ENCODE data around the gene CNTN5.
"Not testable (repeated sequence)": the region's sequence is repeated elsewhere in the genome, so short reads cannot be mapped to it uniquely, and the experiment has no call there.

CNTN5 gene

GRCh38 chr11:99080154-99080553, 59.4 kb downstream of the CNTN5 start:
- H3K27ac ChIP-seq (ENCODE audit: low read length), result no peak overlapping the region
- no peaks in the 10 kb centered on the region for H3K4me1 ChIP-seq (ENCODE audit: control insufficient read depth, low read depth, low read length)
- no peak overlapping the region for H3K4me3 ChIP-seq (ENCODE audit: low read length)
- H3K9me3 ChIP-seq (ENCODE audit: control insufficient read depth, low read depth, low read length), result no peaks in the 10 kb centered on the region
- H3K27me3 ChIP-seq (ENCODE audit: control insufficient read depth, insufficient read depth, low read length), result no peaks in the 10 kb centered on the region
- H3K9ac ChIP-seq (ENCODE audit: low read length), result no peak overlapping the region
- H3K36me3 ChIP-seq (ENCODE audit: control insufficient read depth, low read depth, low read length), result no peaks in the 10 kb centered on the region

- no peak overlapping the region for H3K27ac ChIP-seq (ENCODE audit: low read length)
- H3K4me3 ChIP-seq (ENCODE audit: low read length), result no peak overlapping the region
- H3K36me3 ChIP-seq (ENCODE audit: control insufficient read depth, low read depth, low read length), result no peaks in the 10 kb centered on the region
- no peak overlapping the region for H3K9ac ChIP-seq (ENCODE audit: low read length)
- H3K4me1 ChIP-seq (ENCODE audit: control insufficient read depth, low read depth, low read length), result no peaks in the 10 kb centered on the region
- no peaks in the 10 kb centered on the region for H3K9me3 ChIP-seq (ENCODE audit: control insufficient read depth, low read depth, low read length)
- no peaks in the 10 kb centered on the region for H3K27me3 ChIP-seq (ENCODE audit: control insufficient read depth, insufficient read depth, low read length)
Measured at GRCh38 chr11:99098258-99098657, 77.5 kb downstream of the CNTN5 start.

GRCh38 chr11:99098751-99099150, 78.0 kb downstream of the CNTN5 start:
- Histone ChIP-seq H3K4me1 (ENCODE audit: control insufficient read depth, low read depth, low read length) (no peaks in the 10 kb centered on the region), H3K4me3 (ENCODE audit: low read length) (no peak overlapping the region), H3K9ac (ENCODE audit: low read length) (no peak overlapping the region), H3K27ac (ENCODE audit: low read length) (no peak overlapping the region), H3K27me3 (ENCODE audit: control insufficient read depth, insufficient read depth, low read length) (no peaks in the 10 kb centered on the region), H3K9me3 (ENCODE audit: control insufficient read depth, low read depth, low read length) (no peaks in the 10 kb centered on the region), H3K36me3 (ENCODE audit: control insufficient read depth, low read depth, low read length) (no peaks in the 10 kb centered on the region)

DNA sequence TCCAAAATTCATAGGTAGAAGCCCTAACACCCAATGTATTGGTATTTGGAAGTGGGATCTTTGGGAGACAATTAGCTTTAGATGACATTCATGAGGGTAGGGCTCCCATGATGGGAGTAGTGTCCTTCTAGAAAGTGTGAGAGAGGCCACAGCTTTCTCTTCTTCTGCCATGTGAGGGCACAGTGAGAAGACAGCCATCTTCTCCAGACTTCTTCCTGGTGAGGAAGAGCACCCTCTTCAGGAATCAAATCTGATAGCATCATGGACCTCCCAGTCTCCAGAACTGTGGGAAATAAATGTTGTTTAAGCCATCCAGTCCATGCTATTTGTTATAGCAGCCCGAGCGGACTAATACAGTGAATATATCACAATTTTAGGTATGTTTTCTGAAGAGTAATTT, 96.9 kb downstream of the CNTN5 start:
- H3K9ac ChIP-seq (ENCODE audit: low read length), result no peak overlapping the region
- H3K36me3 ChIP-seq (ENCODE audit: control insufficient read depth, low read depth, low read length), result no peaks in the 10 kb centered on the region
- no peak overlapping the region for H3K27ac ChIP-seq (ENCODE audit: low read length)
- no peak overlapping the region for H3K4me3 ChIP-seq (ENCODE audit: low read length)
- no peaks in the 10 kb centered on the region for H3K4me1 ChIP-seq (ENCODE audit: control insufficient read depth, low read depth, low read length)
- H3K9me3 ChIP-seq (ENCODE audit: control insufficient read depth, low read depth, low read length), result no peaks in the 10 kb centered on the region
- H3K27me3 ChIP-seq (ENCODE audit: control insufficient read depth, insufficient read depth, low read length), result no peaks in the 10 kb centered on the region

DNA sequence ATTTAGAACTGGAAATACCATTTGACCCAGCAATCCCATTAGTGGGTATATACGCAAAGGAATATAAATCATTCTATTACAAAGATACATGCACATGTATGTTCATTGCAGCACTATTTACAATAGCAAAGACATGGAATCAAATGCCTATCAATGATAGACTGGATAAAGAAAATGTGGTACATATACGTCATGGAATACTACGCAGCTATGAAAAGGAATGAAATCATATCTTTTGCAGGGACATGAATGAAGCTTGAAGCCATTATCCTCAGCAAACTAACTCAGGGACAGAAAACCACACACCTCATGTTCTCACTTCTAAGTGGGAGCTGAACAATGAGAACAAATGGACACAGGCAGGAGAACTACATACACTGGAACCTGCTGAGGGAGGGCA, 113.1 kb downstream of the CNTN5 start:
- not testable (repeated sequence) for H3K27ac ChIP-seq (ENCODE audit: low read length); H3K4me1 ChIP-seq (ENCODE audit: control insufficient read depth, low read depth, low read length)

GRCh38 chr11:99135508-99135907, 114.8 kb downstream of the CNTN5 start:
- Histone ChIP-seq H3K4me3 (ENCODE audit: low read length) (no peak overlapping the region), H3K27ac (ENCODE audit: low read length) (no peak overlapping the region), H3K9ac (ENCODE audit: low read length) (no peak overlapping the region), H3K27me3 (ENCODE audit: control insufficient read depth, insufficient read depth, low read length) (no peaks in the 10 kb centered on the region), H3K9me3 (ENCODE audit: control insufficient read depth, low read depth, low read length) (no peaks in the 10 kb centered on the region), H3K4me1 (ENCODE audit: control insufficient read depth, low read depth, low read length) (no peaks in the 10 kb centered on the region), H3K36me3 (ENCODE audit: control insufficient read depth, low read depth, low read length) (no peaks in the 10 kb centered on the region)

More for the DNA sequence above, 113.1 kb downstream of the CNTN5 start:
- H3K9me3 ChIP-seq (ENCODE audit: control insufficient read depth, low read depth, low read length); H3K9ac ChIP-seq (ENCODE audit: low read length); H3K27me3 ChIP-seq (ENCODE audit: control insufficient read depth, insufficient read depth, low read length); H3K4me3 ChIP-seq (ENCODE audit: low read length); H3K36me3 ChIP-seq (ENCODE audit: control insufficient read depth, low read depth, low read length): not testable (repeated sequence)

DNA sequence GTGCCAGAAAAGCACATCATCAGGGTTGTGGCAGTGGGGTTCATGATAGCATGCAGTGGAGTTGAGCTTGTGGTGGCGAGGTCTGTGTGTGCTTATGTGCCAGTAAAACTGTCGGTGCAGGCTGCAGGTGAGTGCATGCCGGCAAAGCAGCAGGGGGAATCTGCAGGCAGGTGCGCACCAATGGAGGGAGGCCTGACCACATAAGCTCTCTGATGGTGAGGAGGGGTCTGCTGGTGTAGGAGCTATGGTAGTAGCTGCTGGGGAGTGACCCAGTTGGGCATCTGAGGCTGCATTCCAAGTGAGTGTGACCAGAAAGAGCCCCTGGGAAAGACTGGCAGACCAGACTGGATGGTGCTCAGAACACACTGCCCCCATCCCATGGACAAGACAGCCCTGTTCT, 121.5 kb downstream of the CNTN5 start:
- Histone ChIP-seq H3K36me3 (ENCODE audit: control insufficient read depth, low read depth, low read length) (no peaks in the 10 kb centered on the region), H3K27me3 (ENCODE audit: control insufficient read depth, insufficient read depth, low read length) (no peaks in the 10 kb centered on the region), H3K27ac (ENCODE audit: low read length) (no peak overlapping the region), H3K4me3 (ENCODE audit: low read length) (no peak overlapping the region), H3K4me1 (ENCODE audit: control insufficient read depth, low read depth, low read length) (no peaks in the 10 kb centered on the region), H3K9ac (ENCODE audit: low read length) (no peak overlapping the region), H3K9me3 (ENCODE audit: control insufficient read depth, low read depth, low read length) (no peaks in the 10 kb centered on the region)

- no peaks in the 10 kb centered on the region for H3K27me3 ChIP-seq (ENCODE audit: control insufficient read depth, insufficient read depth, low read length)
- H3K27ac ChIP-seq (ENCODE audit: low read length), result no peak overlapping the region
- H3K4me3 ChIP-seq (ENCODE audit: low read length), result no peak overlapping the region
- H3K4me1 ChIP-seq (ENCODE audit: control insufficient read depth, low read depth, low read length), result no peaks in the 10 kb centered on the region
- no peaks in the 10 kb centered on the region for H3K9me3 ChIP-seq (ENCODE audit: control insufficient read depth, low read depth, low read length)
- H3K36me3 ChIP-seq (ENCODE audit: control insufficient read depth, low read depth, low read length), result no peaks in the 10 kb centered on the region
- no peak overlapping the region for H3K9ac ChIP-seq (ENCODE audit: low read length)
Measured at GRCh38 chr11:99148352-99148751, 127.6 kb downstream of the CNTN5 start.

- H3K9ac ChIP-seq (ENCODE audit: low read length), result no peak overlapping the region
- H3K27me3 ChIP-seq (ENCODE audit: control insufficient read depth, insufficient read depth, low read length), result no peaks in the 10 kb centered on the region
- no peaks in the 10 kb centered on the region for H3K36me3 ChIP-seq (ENCODE audit: control insufficient read depth, low read depth, low read length)
- H3K4me1 ChIP-seq (ENCODE audit: control insufficient read depth, low read depth, low read length), result no peaks in the 10 kb centered on the region
- H3K27ac ChIP-seq (ENCODE audit: low read length), result no peak overlapping the region
- no peak overlapping the region for H3K4me3 ChIP-seq (ENCODE audit: low read length)
- no peaks in the 10 kb centered on the region for H3K9me3 ChIP-seq (ENCODE audit: control insufficient read depth, low read depth, low read length)
Measured at GRCh38 chr11:99154277-99154676, 133.5 kb downstream of the CNTN5 start.

GRCh38 chr11:99160447-99160846, 139.7 kb downstream of the CNTN5 start:
- Histone ChIP-seq H3K27me3 (ENCODE audit: control insufficient read depth, insufficient read depth, low read length) (no peaks in the 10 kb centered on the region), H3K4me3 (ENCODE audit: low read length) (no peak overlapping the region), H3K9ac (ENCODE audit: low read length) (no peak overlapping the region), H3K4me1 (ENCODE audit: control insufficient read depth, low read depth, low read length) (no peaks in the 10 kb centered on the region), H3K9me3 (ENCODE audit: control insufficient read depth, low read depth, low read length) (no peaks in the 10 kb centered on the region), H3K27ac (ENCODE audit: low read length) (no peak overlapping the region), H3K36me3 (ENCODE audit: control insufficient read depth, low read depth, low read length) (no peaks in the 10 kb centered on the region)

GRCh38 chr11:99162819-99163218, 142.1 kb downstream of the CNTN5 start:
- Histone ChIP-seq H3K4me3 (ENCODE audit: low read length) (no peak overlapping the region), H3K9me3 (ENCODE audit: control insufficient read depth, low read depth, low read length) (no peaks in the 10 kb centered on the region), H3K9ac (ENCODE audit: low read length) (no peak overlapping the region), H3K36me3 (ENCODE audit: control insufficient read depth, low read depth, low read length) (no peaks in the 10 kb centered on the region), H3K4me1 (ENCODE audit: control insufficient read depth, low read depth, low read length) (no peaks in the 10 kb centered on the region), H3K27me3 (ENCODE audit: control insufficient read depth, insufficient read depth, low read length) (no peaks in the 10 kb centered on the region), H3K27ac (ENCODE audit: low read length) (no peak overlapping the region)

DNA sequence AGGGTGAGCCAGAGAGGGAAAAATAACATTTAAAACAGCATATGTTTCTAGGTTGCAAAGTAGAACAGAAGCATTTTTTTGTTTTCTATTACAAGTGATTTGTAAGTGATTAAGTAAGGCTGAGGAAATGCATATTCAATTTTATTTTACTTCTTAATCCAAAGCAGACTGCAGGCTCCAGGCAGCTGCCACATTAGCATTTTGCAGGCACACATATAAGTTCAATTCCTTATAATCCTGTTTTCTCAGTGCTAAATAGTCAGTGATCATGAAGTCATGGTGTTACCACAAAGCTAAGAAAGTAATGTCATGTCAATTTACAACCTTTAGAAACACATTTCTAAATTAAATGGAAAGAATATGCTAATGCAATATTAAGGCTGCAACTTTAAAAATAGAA, 149.8 kb downstream of the CNTN5 start:
- H3K9me3 ChIP-seq (ENCODE audit: control insufficient read depth, low read depth, low read length), result no peaks in the 10 kb centered on the region
- H3K36me3 ChIP-seq (ENCODE audit: control insufficient read depth, low read depth, low read length), result no peaks in the 10 kb centered on the region
- H3K4me3 ChIP-seq (ENCODE audit: low read length), result no peak overlapping the region
- H3K27me3 ChIP-seq (ENCODE audit: control insufficient read depth, insufficient read depth, low read length), result no peaks in the 10 kb centered on the region
- H3K4me1 ChIP-seq (ENCODE audit: control insufficient read depth, low read depth, low read length), result no peaks in the 10 kb centered on the region
- no peak overlapping the region for H3K9ac ChIP-seq (ENCODE audit: low read length)
- H3K27ac ChIP-seq (ENCODE audit: low read length), result no peak overlapping the region

All from iPS-18a (cell line).